ENCODE measurements around the gene ZDHHC3. TPM values are rescaled to one million over a fixed set of nuclear protein-coding genes. Genes with fewer than 3 reads are reported as not detected.

The ZDHHC3 gene
- polyA plus RNA-seq, 1 of the 3 experiments (the other 2 are of a cell fraction): 60.7 TPM

DNA sequence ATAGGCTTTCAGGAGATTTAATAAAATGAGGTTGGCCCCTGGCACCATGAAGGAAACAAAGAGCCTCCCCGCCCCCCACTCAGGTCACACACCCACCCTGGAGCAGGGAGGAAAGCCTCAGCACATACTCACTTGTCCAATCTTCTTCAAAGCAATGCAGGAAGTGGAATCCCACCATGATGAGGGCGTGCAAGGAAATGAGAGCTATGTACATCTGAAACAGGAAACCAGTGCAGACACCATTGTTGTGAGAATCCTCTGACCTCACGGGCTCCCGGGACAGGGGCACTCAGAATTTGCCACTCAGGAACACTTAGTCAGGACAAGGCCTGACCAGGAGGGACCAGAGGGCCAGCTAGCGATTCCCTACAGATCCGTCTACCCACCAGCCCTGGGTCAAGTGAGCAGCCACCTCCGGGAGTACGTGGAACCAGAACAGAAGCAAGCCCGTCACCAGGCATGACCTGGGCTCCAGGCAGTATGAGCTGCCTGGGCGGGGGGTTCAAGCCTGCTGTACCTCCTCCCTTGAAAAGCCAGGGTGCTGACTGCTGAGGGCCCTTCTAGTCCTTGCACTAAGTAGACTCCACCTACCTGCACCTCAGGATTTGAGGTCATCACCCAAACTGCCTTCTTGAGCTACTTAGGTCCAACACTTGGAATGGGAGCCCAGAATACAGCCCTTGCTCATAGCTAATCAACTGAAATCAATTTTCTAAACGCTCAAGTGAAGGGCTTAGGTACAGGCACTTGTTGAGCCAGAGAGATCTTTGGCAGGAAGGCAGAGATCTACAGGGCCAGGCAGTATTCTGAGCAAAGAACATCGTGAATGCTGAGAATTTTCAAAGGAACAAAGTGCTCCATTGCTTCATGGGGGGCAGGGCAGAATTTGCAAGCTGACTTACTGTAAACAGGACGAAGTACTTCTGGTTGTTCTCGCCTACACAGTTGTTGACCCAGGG, 42.7 kb downstream of the ZDHHC3 start:
- TF ChIP-seq EP300 (IDR thresholded peaks at IDR 0.05; ENCODE audit: borderline replicate concordance in 1 of 2, low read depth in 1 of 2, low read length in 1 of 2) (no peak), SMC3 (IDR thresholded peaks at IDR 0.05; ENCODE audit: low read depth, low read length) (no peak)
- no peak overlapping the region for H3K9ac ChIP-seq
- H3K36me3 ChIP-seq (replicated peaks in 1 of 2; ENCODE audit: control insufficient read depth in 1 of 2, insufficient read depth in 2 of 2, low read length in 1 of 2): peaks cover 15 to 46% of the 10 kb centered on the region in 2 experiments
- no peaks in the 10 kb centered on the region for H3F3A ChIP-seq (replicated peaks; ENCODE audit: insufficient read depth)
- H3K4me1 ChIP-seq (ENCODE audit: control insufficient read depth in 1 of 2, insufficient read depth in 2 of 2, low read depth in 1 of 2, low read length in 1 of 2): no peaks in the 10 kb centered on the region
- CTCF ChIA-PET: interaction anchor here (0.6 kb wide), 1 partner anchor 103 kb away, joined by 3 read pairs; no protein-coding TSS in a partner anchor
- no peak overlapping the region for H3K4me3 ChIP-seq (ENCODE audit: low read depth in 2 of 2, low read length in 1 of 2)
- POLR2A ChIA-PET: no interaction called here
- no peaks in the 10 kb centered on the region for H3K9me2 ChIP-seq
- no peak overlapping the region for H3K27ac ChIP-seq (ENCODE audit: low read depth in 2 of 2, low read length in 1 of 2)
- H3K9me3 ChIP-seq: no peaks in the 10 kb centered on the region
- DNase-seq: no peak
- WGBS (ENCODE audit: low lambda C conversion rate): 89% methylated on average over 12 of the region's 14 CpGs
- H3K79me2 ChIP-seq (ENCODE audit: insufficient read depth): peaks cover 9% of the 10 kb centered on the region; the same call in 1 of the 2 replicates
- H3K4me2 ChIP-seq: no peak overlapping the region
- no peaks in the 10 kb centered on the region for H3K27me3 ChIP-seq (ENCODE audit: insufficient read depth)
- no peaks in the 10 kb centered on the region for H4K20me1 ChIP-seq (ENCODE audit: insufficient read depth)
- H2AFZ ChIP-seq (ENCODE audit: low read depth): no peak overlapping the region

GRCh38 chr3:44932271-44932670, 43.7 kb downstream of the ZDHHC3 start:
- WGBS (ENCODE audit: low lambda C conversion rate): 89% methylated on average over 2 of the region's 2 CpGs
- ChIA-PET CTCF (no interaction called here), POLR2A (no interaction called here)
- Histone ChIP-seq H3K9me3 (no peaks in the 10 kb centered on the region), H3K79me2 (ENCODE audit: insufficient read depth) (peaks cover 9% of the 10 kb centered on the region; the same call in 1 of the 2 replicates), H3K9ac (no peak overlapping the region), H3K4me1 (ENCODE audit: control insufficient read depth in 1 of 2, insufficient read depth in 2 of 2, low read depth in 1 of 2, low read length in 1 of 2) (no peaks in the 10 kb centered on the region), H3K27ac (ENCODE audit: low read depth in 2 of 2, low read length in 1 of 2) (no peak overlapping the region), H3K9me2 (no peaks in the 10 kb centered on the region), H3K27me3 (ENCODE audit: insufficient read depth) (no peaks in the 10 kb centered on the region), H3F3A (replicated peaks; ENCODE audit: insufficient read depth) (no peaks in the 10 kb centered on the region), H3K4me2 (no peak overlapping the region), H3K4me3 (ENCODE audit: low read depth in 2 of 2, low read length in 1 of 2) (no peak overlapping the region), H3K36me3 (replicated peaks in 1 of 2; ENCODE audit: control insufficient read depth in 1 of 2, insufficient read depth in 2 of 2, low read length in 1 of 2) (peaks cover 15 to 49% of the 10 kb centered on the region in 2 experiments), H4K20me1 (ENCODE audit: insufficient read depth) (no peaks in the 10 kb centered on the region), H2AFZ (ENCODE audit: low read depth) (no peak overlapping the region)
- no peak for DNase-seq
- TF ChIP-seq, protein P1, sequence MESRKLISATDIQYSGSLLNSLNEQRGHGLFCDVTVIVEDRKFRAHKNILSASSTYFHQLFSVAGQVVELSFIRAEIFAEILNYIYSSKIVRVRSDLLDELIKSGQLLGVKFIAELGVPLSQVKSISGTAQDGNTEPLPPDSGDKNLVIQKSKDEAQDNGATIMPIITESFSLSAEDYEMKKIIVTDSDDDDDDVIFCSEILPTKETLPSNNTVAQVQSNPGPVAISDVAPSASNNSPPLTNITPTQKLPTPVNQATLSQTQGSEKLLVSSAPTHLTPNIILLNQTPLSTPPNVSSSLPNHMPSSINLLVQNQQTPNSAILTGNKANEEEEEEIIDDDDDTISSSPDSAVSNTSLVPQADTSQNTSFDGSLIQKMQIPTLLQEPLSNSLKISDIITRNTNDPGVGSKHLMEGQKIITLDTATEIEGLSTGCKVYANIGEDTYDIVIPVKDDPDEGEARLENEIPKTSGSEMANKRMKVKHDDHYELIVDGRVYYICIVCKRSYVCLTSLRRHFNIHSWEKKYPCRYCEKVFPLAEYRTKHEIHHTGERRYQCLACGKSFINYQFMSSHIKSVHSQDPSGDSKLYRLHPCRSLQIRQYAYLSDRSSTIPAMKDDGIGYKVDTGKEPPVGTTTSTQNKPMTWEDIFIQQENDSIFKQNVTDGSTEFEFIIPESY (IDR thresholded peaks at IDR 0.05; ENCODE audit: borderline replicate concordance, low read depth): no peak
- no peak for TF ChIP-seq RXRA (IDR thresholded peaks at IDR 0.05; ENCODE audit: borderline replicate concordance, low read depth)
- TF ChIP-seq TEAD4 (IDR thresholded peaks at IDR 0.05; ENCODE audit: borderline replicate concordance, insufficient read depth): no peak
- TF ChIP-seq FOXM1 (IDR thresholded peaks at IDR 0.05; ENCODE audit: low read depth): no peak
- TF ChIP-seq SMC3 (IDR thresholded peaks at IDR 0.05; ENCODE audit: low read depth, low read length): no peak
- no peak for TF ChIP-seq RAD21 (IDR thresholded peaks at IDR 0.05; ENCODE audit: low read length)
- no peak for TF ChIP-seq FOSL2 (IDR thresholded peaks at IDR 0.05; ENCODE audit: borderline replicate concordance, low read depth)
- no peak for TF ChIP-seq EP300 (IDR thresholded peaks at IDR 0.05; ENCODE audit: borderline replicate concordance in 1 of 2, low read depth in 1 of 2, low read length in 1 of 2)
- TF ChIP-seq, protein P2, sequence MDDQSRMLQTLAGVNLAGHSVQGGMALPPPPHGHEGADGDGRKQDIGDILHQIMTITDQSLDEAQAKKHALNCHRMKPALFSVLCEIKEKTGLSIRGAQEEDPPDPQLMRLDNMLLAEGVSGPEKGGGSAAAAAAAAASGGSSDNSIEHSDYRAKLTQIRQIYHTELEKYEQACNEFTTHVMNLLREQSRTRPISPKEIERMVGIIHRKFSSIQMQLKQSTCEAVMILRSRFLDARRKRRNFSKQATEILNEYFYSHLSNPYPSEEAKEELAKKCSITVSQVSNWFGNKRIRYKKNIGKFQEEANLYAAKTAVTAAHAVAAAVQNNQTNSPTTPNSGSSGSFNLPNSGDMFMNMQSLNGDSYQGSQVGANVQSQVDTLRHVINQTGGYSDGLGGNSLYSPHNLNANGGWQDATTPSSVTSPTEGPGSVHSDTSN (IDR thresholded peaks at IDR 0.05): no peak
